DMS114 treated with DMSO at 0.1 percent for 48 hours (cell line): ENCODE results near the gene ARL2BP.
"Not testable (repeated sequence)": the region's sequence is repeated elsewhere in the genome, so short reads cannot be mapped to it uniquely, and the experiment has no call there.

Experiments used
- DNase-seq: peaks from one replicate; lab custom pipeline; 2025; ENCODE audit not compliant: unreplicated experiment; lab: John Stamatoyannopoulos, UW

Gene ARL2BP

GRCh38 chr16:57263541-57264351 lies 18.7 kb downstream of the ARL2BP start:
- no peak for DNase-seq

- no peak for DNase-seq
Observed at GRCh38 chr16:57264381-57264780, 19.3 kb downstream of the ARL2BP start.

GRCh38 chr16:57264950-57265371 lies 19.9 kb downstream of the ARL2BP start:
- DNase-seq = no peak

GRCh38 chr16:57265850-57266530 lies 20.9 kb downstream of the ARL2BP start:
- no peak for DNase-seq

DNA sequence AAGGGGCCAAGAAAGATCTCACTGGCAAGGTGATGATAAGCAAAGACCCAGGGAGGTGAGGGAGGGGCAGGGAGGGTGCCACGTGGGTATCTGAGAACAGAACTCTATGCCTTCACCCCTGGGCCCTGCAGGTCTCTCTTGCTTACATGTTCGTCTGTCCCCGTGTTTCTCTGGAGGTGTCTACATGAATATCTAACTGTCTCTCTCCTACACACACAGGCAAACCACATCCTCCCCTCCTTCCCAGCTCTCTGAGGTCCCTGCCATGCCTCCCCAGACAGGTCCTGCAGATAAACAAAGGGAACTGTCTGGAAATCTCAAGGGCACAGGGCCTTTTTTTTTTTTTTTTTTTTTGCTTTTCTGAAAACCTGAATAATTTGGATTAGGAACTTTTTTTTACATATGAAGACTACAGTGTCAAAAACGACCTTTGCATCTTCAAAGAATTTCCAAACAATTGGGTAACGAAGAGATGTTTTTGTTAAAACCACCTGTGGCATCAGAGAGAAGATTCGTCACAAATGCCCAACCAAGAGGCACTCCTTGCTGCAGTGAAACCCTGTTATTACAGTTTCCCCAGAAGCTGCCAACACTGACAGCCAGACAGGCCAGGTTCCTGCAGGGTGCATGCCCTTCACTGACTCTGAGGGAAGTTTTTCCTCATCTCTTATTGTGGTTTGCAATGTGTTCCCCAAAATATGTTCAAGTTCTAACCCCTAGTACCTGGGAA lies 21.6 kb downstream of the ARL2BP start:
- no peak for DNase-seq

DNA sequence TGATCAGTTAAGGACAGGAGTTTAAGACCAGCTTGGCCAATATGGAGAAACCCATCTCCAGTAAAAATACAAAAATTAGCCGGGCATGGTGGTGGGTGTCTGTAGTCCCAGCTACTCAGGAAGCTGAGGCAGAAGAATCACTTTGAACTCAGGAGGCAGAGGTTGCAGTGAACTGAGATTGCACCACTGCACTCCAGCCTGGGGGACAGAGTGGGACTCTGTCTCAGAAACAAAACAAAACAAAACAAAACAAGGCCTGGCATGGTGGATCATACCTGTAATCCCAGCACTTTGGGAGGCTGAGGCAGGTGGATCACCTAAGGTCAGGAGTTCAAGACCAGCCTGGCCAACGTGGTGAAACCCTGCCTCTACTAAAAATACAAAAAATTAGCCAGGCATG lies 22.3 kb downstream of the ARL2BP start:
- DNase-seq = not testable (repeated sequence)

DNA sequence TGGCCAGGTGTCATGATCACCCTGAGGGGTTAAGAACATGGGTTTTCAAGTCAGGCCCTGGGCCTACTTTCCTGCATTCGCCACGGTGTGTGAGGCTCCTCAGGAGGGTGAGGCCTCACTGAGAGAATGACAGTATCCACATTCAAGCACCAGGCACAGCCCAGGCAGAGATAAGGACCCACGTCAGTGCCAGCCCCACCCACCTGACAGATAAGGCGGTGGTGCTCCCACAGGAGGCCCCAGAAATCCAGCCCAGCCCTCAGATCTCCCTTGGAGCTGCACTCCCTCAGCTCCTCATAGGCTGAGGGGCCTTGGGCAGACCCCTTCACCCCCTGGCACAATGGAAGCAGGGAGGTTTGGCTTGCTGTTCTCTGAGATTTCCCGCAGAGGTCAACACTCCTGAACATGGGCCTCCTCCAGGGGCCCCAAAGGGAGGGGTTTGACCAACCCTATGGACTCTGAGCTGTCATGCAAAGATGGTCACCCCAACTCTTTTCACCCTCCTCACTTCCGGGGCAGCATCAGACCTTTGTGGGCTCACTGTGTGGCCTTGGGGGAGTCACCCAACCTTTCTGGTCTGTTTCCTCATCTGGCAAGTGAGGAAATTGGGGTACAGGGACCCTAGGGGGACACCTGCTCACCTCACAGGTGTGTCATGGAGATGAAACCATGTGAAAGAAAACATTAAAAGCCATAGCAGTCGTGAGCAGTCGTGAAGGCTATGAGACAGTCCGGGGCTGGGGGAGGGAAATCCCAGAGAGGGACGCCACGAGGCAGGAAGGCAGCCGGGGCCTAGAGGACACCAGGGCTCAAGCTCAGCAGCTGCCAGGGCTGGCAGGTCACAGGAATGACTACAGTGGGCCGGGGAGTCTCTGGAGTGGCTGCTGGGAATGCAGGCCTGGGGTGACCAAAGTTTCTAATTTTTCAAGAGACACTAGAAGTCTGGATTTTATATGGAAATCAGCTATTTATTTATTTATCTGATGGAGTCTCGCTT lies 24.0 kb downstream of the ARL2BP start:
- DNase-seq = no peak

GRCh38 chr16:57270221-57271062 lies 25.4 kb downstream of the ARL2BP start:
- DNase-seq = no peak

- no peak for DNase-seq
Observed at GRCh38 chr16:57271063-57271345, 25.9 kb downstream of the ARL2BP start.

- no peak for DNase-seq
Observed at GRCh38 chr16:57271867-57272495, 26.9 kb downstream of the ARL2BP start.

GRCh38 chr16:57273359-57273758 lies 28.3 kb downstream of the ARL2BP start:
- no peak for DNase-seq

GRCh38 chr16:57273826-57274225 lies 28.8 kb downstream of the ARL2BP start:
- no peak for DNase-seq

GRCh38 chr16:57275946-57276345 lies 30.9 kb downstream of the ARL2BP start:
- not testable (repeated sequence) for DNase-seq

GRCh38 chr16:57276596-57276995 lies 31.5 kb downstream of the ARL2BP start:
- no peak for DNase-seq

DNA sequence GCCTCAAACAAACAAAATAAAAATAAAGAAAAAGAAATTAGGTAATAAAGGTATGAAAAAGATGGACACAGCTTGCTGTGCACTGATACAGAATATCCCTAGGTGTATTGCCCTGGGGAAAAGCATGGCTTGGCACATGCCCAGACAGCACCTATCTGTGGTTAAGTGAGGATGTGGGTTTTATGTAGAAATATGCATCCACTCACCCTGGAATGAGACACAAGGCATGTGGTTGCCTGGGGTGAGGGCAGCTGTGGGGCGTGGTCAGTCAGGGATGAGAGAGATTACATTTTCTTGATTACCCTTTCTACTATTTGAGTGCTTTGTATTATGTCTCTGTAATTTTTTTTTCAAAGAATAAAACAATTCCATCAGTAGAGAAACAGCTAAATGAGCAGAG lies 32.5 kb downstream of the ARL2BP start:
- DNase-seq = no peak

GRCh38 chr16:57278494-57278893 lies 33.4 kb downstream of the ARL2BP start:
- DNase-seq = no peak

- no peak for DNase-seq
Observed at GRCh38 chr16:57279780-57280638, 35.0 kb downstream of the ARL2BP start.

GRCh38 chr16:57281791-57282190 lies 36.7 kb downstream of the ARL2BP start:
- no peak for DNase-seq
